ENCODE measurements around the gene FBXW8. TPM values are rescaled to one million over a fixed set of nuclear protein-coding genes. Genes with fewer than 3 reads are reported as not detected.

FBXW8 gene
- polyA plus RNA-seq, 1 donor from 2014 or later: 11.3 TPM

- peaks cover 9 to 24% (median 18%) of the 10 kb centered on the region in 3 donors for H3K4me1 Mint-ChIP-seq
- H3K9me3 Mint-ChIP-seq: peaks cover 0 to 2% (median 0%) of the 10 kb centered on the region in 3 donors
- H3K4me3 Mint-ChIP-seq: no peak overlapping the region
- no peak overlapping the region for H3K27ac Mint-ChIP-seq
- H3K27me3 Mint-ChIP-seq: no peaks in the 10 kb centered on the region
- peaks cover 15% of the 10 kb centered on the region for H3K36me3 Mint-ChIP-seq
Measured at GRCh38 chr12:116971222-116971621, 60.5 kb downstream of the FBXW8 start.

DNA sequence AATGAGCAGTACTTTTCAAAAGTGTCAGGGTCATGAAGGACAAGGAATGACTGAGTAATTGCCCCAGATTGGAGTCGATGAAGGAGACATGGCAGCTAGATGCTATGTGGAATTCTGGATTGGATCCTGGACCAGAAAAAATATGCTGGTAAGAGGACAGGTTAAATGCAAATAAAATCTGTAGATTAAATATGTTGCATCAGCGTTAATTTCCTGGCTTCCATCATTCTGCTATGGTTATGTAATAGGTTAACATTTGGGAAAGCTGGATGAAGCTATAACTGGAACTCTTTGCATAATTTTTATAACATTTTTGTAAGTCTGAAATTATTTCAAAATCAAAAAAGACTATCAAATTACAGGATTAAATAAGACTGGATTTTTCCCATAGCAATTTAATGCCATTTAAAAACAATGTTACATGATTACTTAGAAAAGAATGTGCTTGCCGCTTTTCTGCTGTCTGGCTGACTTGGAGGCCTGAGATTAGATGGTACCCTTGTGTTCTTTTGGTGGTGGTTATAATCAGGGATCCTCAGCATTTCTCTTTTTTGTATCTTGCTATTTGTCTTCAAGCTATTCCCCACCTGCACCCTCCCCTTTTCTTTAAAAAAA is 65.1 kb downstream of the FBXW8 start:
- Mint-ChIP-seq H3K36me3 (peaks cover 12% of the 10 kb centered on the region), H3K4me3 (no peak overlapping the region), H3K9me3 (peaks cover 0 to 2% (median 0%) of the 10 kb centered on the region in 3 donors)

GRCh38 chr12:116977465-116978380 is 67.0 kb downstream of the FBXW8 start:
- Mint-ChIP-seq H3K27me3 (no peaks in the 10 kb centered on the region), H3K4me1 (peaks cover 24 to 38% (median 28%) of the 10 kb centered on the region in 3 donors), H3K4me3 (peak overlapping the region; percentile 10 to 88 (median 78)), H3K9me3 (no peaks in the 10 kb centered on the region), H3K27ac (peak overlapping the region in 1 of 3 donors; percentile 18), H3K36me3 (peaks cover 12% of the 10 kb centered on the region)

More for the DNA sequence above, 65.1 kb downstream of the FBXW8 start:
- Mint-ChIP-seq H3K27ac (no peak overlapping the region), H3K27me3 (no peaks in the 10 kb centered on the region), H3K4me1 (peaks cover 29 to 44% (median 30%) of the 10 kb centered on the region in 3 donors)

GRCh38 chr12:116978791-116979508 is 68.2 kb downstream of the FBXW8 start:
- Mint-ChIP-seq H3K4me3 (peak overlapping the region in 3 of 4 donors; percentile 20 to 88 (median 22)), H3K36me3 (peaks cover 6% of the 10 kb centered on the region), H3K4me1 (peaks cover 24 to 45% (median 28%) of the 10 kb centered on the region in 3 donors), H3K27me3 (no peaks in the 10 kb centered on the region), H3K27ac (no peak overlapping the region), H3K9me3 (no peaks in the 10 kb centered on the region)

GRCh38 chr12:116980083-116980482 is 69.3 kb downstream of the FBXW8 start:
- no peaks in the 10 kb centered on the region for H3K9me3 Mint-ChIP-seq
- peaks cover 4% of the 10 kb centered on the region for H3K36me3 Mint-ChIP-seq
- H3K27ac Mint-ChIP-seq: no peak overlapping the region
- H3K4me1 Mint-ChIP-seq: peaks cover 26 to 45% (median 28%) of the 10 kb centered on the region in 3 donors
- no peaks in the 10 kb centered on the region for H3K27me3 Mint-ChIP-seq
- peak overlapping the region in 1 of 4 donors; percentile 64 for H3K4me3 Mint-ChIP-seq

- Mint-ChIP-seq H3K4me1 (peaks cover 14 to 35% (median 15%) of the 10 kb centered on the region in 3 donors), H3K27me3 (no peaks in the 10 kb centered on the region), H3K4me3 (no peak overlapping the region), H3K27ac (no peak overlapping the region), H3K36me3 (no peaks in the 10 kb centered on the region), H3K9me3 (no peaks in the 10 kb centered on the region)
Measured at GRCh38 chr12:116982791-116983411, 72.2 kb downstream of the FBXW8 start.

DNA sequence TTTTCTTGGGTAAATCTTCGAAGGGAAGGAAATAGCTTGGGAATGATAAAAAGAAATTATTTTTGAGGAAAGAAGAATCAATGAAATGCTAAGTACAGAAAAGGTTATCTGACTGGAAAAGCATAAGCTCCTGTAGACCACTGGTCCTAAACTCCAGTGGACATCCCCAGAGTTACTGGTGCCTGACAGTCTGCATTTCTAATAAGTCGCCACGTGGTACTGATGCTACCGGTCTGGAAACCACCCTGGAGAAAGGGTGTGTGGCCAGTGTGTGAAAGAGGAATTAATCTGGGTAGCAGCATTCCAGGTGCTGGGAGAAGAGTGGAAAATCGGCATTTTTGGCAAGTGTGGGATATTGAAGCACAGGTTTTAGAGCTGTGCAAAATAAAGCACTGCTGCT is 73.3 kb downstream of the FBXW8 start:
- Mint-ChIP-seq H3K27me3 (no peaks in the 10 kb centered on the region), H3K4me3 (no peak overlapping the region), H3K27ac (no peak overlapping the region), H3K4me1 (peaks cover 7 to 26% (median 7%) of the 10 kb centered on the region in 3 donors), H3K36me3 (no peaks in the 10 kb centered on the region), H3K9me3 (no peaks in the 10 kb centered on the region)

DNA sequence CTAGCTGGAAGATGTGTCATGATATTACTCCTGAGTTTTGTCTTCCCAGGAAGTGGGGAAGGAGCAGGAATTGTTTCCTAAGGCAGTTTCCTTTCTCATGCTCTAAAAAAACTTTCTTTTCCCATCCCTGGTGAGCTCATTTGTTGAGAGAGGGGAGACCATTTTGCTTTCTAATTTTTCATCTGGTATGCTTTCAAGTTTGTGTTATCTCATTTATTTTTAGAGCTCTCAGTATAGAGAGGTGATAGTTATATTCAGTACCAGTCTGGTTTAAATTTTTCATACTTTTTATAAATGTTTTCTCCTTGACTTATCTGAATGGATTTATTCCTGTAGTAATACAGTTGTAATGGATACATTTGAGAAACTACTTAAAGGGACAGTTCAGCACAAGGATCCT is 79.6 kb downstream of the FBXW8 start:
- no peaks in the 10 kb centered on the region for H3K27me3 Mint-ChIP-seq
- no peak overlapping the region for H3K4me3 Mint-ChIP-seq
- peaks cover 0 to 6% (median 0%) of the 10 kb centered on the region in 3 donors for H3K4me1 Mint-ChIP-seq
- H3K9me3 Mint-ChIP-seq: no peaks in the 10 kb centered on the region
- H3K27ac Mint-ChIP-seq: peak overlapping the region in 1 of 3 donors; percentile 35
- peaks cover 3% of the 10 kb centered on the region for H3K36me3 Mint-ChIP-seq

DNA sequence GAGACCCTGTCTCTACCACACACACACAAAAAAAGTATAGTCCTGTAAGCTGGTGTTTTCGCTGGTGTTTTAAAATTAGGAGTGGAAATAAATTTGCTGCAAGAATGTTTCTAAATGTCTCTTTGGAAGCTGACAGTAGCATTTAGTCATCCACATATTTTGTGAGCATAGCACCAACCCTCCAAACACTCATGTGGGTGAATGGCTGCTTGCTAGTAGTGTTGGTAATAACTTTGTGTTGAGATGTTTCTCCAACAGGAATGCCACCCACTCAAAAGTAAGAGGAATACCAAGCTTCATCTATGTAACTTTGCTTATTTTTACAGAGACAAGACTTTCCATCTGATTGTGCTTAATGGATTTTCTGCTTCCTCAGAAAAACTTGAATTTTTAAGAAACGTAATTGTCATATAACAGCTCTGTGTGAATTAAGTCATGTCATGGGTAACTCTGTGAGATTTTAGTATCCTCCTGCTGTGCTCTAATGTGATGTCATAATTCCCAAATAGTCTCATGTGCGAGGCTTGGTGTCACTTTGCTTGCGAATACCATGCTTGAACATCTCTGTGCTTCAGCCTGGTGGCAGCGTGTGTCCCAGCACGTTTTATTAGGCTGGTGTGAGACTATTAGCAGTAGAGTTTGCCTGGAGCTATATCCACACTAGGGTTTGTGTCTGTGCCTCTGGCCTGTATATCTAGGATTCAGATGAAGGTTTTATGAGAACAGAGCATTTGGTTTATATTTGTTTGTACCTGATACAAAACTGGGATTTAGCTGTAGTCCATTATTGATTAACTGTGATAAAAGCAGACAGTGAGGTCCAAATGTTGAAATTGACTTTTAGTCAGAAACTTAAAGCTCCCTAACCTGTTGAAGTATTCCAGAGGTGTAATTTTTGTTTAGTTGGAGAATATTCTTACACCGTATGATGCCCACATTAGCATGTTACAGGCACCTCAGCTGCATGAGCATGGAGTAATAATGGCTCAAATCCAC is 80.5 kb downstream of the FBXW8 start:
- Mint-ChIP-seq H3K36me3 (peaks cover 3% of the 10 kb centered on the region), H3K27me3 (no peaks in the 10 kb centered on the region), H3K27ac (no peak overlapping the region), H3K4me1 (peaks cover 0 to 6% (median 0%) of the 10 kb centered on the region in 3 donors), H3K4me3 (no peak overlapping the region), H3K9me3 (no peaks in the 10 kb centered on the region)

DNA sequence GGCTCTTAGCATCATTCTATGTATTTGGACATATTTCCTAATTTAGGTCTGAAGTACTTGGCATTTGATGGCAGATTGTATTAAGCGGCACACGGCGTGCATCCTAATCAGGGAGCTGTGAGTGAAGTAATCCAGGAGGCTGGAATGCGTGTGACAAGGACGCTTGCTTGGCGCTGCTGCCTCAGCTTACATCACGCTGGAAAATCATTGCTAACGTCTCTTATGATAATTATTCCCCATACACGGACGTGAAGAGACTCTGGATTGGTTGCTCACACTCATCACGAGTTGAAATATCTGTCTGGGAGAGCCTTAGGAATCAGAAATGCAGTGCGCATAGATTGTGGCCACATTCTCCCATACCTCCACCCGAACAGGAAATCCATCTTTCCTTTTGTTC is 85.3 kb downstream of the FBXW8 start:
- no peak overlapping the region for H3K27ac Mint-ChIP-seq
- H3K36me3 Mint-ChIP-seq: no peaks in the 10 kb centered on the region
- H3K4me1 Mint-ChIP-seq: peaks cover 0 to 14% (median 7%) of the 10 kb centered on the region in 3 donors
- H3K27me3 Mint-ChIP-seq: no peaks in the 10 kb centered on the region
- H3K9me3 Mint-ChIP-seq: no peaks in the 10 kb centered on the region
- H3K4me3 Mint-ChIP-seq: no peak overlapping the region

- no peak overlapping the region for H3K4me3 Mint-ChIP-seq
- H3K27ac Mint-ChIP-seq: no peak overlapping the region
- peaks cover 1% of the 10 kb centered on the region for H3K36me3 Mint-ChIP-seq
- H3K27me3 Mint-ChIP-seq: no peaks in the 10 kb centered on the region
- H3K9me3 Mint-ChIP-seq: no peaks in the 10 kb centered on the region
- H3K4me1 Mint-ChIP-seq: peaks cover 0 to 14% (median 7%) of the 10 kb centered on the region in 3 donors
Measured at GRCh38 chr12:116996621-116997020, 85.9 kb downstream of the FBXW8 start.

GRCh38 chr12:116999066-116999465 is 88.3 kb downstream of the FBXW8 start:
- no peaks in the 10 kb centered on the region for H3K9me3 Mint-ChIP-seq
- peaks cover 0 to 18% (median 7%) of the 10 kb centered on the region in 3 donors for H3K4me1 Mint-ChIP-seq
- no peaks in the 10 kb centered on the region for H3K27me3 Mint-ChIP-seq
- H3K36me3 Mint-ChIP-seq: peaks cover 7% of the 10 kb centered on the region
- peak overlapping the region in 1 of 3 donors; percentile 23 for H3K27ac Mint-ChIP-seq
- H3K4me3 Mint-ChIP-seq: no peak overlapping the region

DNA sequence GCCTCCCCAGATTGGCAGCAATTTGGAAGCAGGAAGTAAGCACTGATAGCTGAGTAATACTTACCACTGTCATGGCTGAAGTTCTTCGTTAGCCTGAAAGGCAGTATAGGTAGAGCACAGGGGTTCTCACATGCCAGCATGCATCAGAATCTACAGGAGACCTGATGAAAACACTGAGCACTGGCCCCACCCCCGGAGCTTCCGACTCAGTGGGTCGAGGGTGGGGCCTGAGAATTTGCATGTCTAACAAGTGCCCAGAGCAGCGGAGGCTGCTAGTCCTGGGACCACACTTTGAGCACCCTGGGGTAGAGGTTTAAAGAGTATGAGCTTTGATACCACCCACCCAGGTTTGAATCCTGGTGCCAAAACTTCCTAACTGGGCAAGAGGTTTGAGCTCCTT is 89.6 kb downstream of the FBXW8 start:
- H3K27me3 Mint-ChIP-seq: no peaks in the 10 kb centered on the region
- H3K36me3 Mint-ChIP-seq: peaks cover 12% of the 10 kb centered on the region
- no peak overlapping the region for H3K27ac Mint-ChIP-seq
- peak overlapping the region in 2 of 4 donors; percentile 56 to 72 for H3K4me3 Mint-ChIP-seq
- H3K9me3 Mint-ChIP-seq: no peaks in the 10 kb centered on the region
- H3K4me1 Mint-ChIP-seq: peaks cover 0 to 13% (median 7%) of the 10 kb centered on the region in 3 donors
